ENCODE results near the gene RUNX1.

- no peak for TF ChIP-seq POLR2A (IDR thresholded peaks at IDR 0.05; ENCODE audit: low read length)
- no peak for TF ChIP-seq GATA1 (IDR thresholded peaks at IDR 0.05; ENCODE audit: low read depth, low read length)
Measured at GRCh38 chr21:35005077-35005476, 44.0 kb downstream of the RUNX1 start.

Measured in erythroblast (primary cell).